HG02973 (cell line): ENCODE data around the gene KCNK1.
"Not testable (repeated sequence)": the region's sequence is repeated elsewhere in the genome, so short reads cannot be mapped to it uniquely, and the experiment has no call there.

Source experiments
- ATAC-seq: cut with Tn5 transposase; IDR thresholded peaks from one replicate; pipeline ENCODE4 v1.9.1; 2021; ENCODE audit warnings: moderate library complexity; ENCODE audit not compliant: unreplicated experiment

Gene KCNK1

GRCh38 chr1:233664804-233665574 lies 51.1 kb downstream of the KCNK1 start:
- ATAC-seq, result no peak

- ATAC-seq, result no peak
These were observed 51.8 kb downstream of the KCNK1 start for GRCh38 chr1:233665575-233666270.

- no peak for ATAC-seq
These were observed 53.8 kb downstream of the KCNK1 start for GRCh38 chr1:233667741-233668140.

GRCh38 chr1:233668146-233668724 lies 54.3 kb downstream of the KCNK1 start:
- ATAC-seq, result no peak

- peak; percentile 78 for ATAC-seq
These were observed 54.9 kb downstream of the KCNK1 start for GRCh38 chr1:233668725-233669294.

GRCh38 chr1:233670363-233670762 lies 56.5 kb downstream of the KCNK1 start:
- not testable (repeated sequence) for ATAC-seq

GRCh38 chr1:233671286-233671685 lies 57.4 kb downstream of the KCNK1 start:
- no peak for ATAC-seq

GRCh38 chr1:233672732-233673131 lies 58.8 kb downstream of the KCNK1 start:
- ATAC-seq, result no peak

- ATAC-seq, result no peak
These were observed 59.5 kb downstream of the KCNK1 start for GRCh38 chr1:233673261-233673946.

GRCh38 chr1:233673947-233674431 lies 60.1 kb downstream of the KCNK1 start:
- ATAC-seq, result no peak

- no peak for ATAC-seq
These were observed 61.5 kb downstream of the KCNK1 start for GRCh38 chr1:233675446-233675845.

- peak; percentile 96 for ATAC-seq
These were observed 62.0 kb downstream of the KCNK1 start for GRCh38 chr1:233675893-233676292.

- ATAC-seq, result no peak
These were observed 63.9 kb downstream of the KCNK1 start for GRCh38 chr1:233677690-233678354.

- ATAC-seq, result no peak
These were observed 65.1 kb downstream of the KCNK1 start for GRCh38 chr1:233679030-233679429.

- ATAC-seq, result no peak
These were observed 65.9 kb downstream of the KCNK1 start for GRCh38 chr1:233679591-233680373.

- ATAC-seq, result no peak
These were observed 67.4 kb downstream of the KCNK1 start for GRCh38 chr1:233681285-233681684.

- not testable (repeated sequence) for ATAC-seq
These were observed 72.7 kb downstream of the KCNK1 start for GRCh38 chr1:233686653-233687052.

- ATAC-seq, result no peak
These were observed 75.3 kb downstream of the KCNK1 start for GRCh38 chr1:233689017-233689747.

- ATAC-seq, result no peak
These were observed 75.9 kb downstream of the KCNK1 start for GRCh38 chr1:233689748-233690254.
